Measurements from ENCODE around the gene LRRC27. TPM values are rescaled to one million over a fixed set of nuclear protein-coding genes. Genes with fewer than 3 reads are reported as not detected.

The LRRC27 gene
- total RNA-seq, 4 donors from 2014 or later, result 1.5 to 5.3 (median 2.4) TPM

DNA sequence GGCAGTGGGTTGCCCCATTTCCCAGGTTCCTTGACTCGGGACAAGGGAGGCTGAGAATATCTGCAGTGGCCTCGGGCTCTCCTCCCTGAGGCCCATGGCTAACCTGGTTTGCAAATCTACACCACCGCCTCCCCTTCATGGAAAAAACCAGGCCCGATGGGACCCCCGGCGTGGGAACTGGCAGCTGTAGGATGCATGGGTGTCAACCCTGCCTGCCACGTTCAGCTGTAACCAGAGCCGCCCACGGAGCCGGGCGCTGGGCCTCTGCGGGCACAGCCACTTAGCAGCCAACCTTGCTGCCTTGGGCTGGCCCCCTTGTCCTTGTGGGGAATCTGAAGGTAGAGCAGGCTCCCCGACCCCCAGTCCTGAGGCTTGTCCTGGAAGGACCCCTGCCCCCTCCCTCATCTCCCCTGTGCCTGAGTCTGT, 66.6 kb downstream of the LRRC27 start:
- peaks cover 0 to 8% (median 0%) of the 10 kb centered on the region in 3 donors for H3K36me3 ChIP-seq
- no peaks in the 10 kb centered on the region for H3K9me3 ChIP-seq
- no peaks in the 10 kb centered on the region for H3K27me3 ChIP-seq
- H3K4me1 ChIP-seq, result peaks cover 54 to 77% (median 61%) of the 10 kb centered on the region in 3 donors
- peak overlapping the region; percentile 68 to 88 (median 79) for H3K4me3 ChIP-seq
- 70% methylated on average over 4 of the region's 13 CpGs; no CpG with 5 or more reads in 1 of the 2 donors for WGBS, 2 donors
- peak overlapping the region; percentile 87 to 98 (median 97) for H3K27ac ChIP-seq
- intact Hi-C loops (cut with DNase I), result loop anchor here (10.0 kb wide), 1 partner anchor 236 kb away; no protein-coding TSS in a partner anchor
- TF ChIP-seq, protein P1, sequence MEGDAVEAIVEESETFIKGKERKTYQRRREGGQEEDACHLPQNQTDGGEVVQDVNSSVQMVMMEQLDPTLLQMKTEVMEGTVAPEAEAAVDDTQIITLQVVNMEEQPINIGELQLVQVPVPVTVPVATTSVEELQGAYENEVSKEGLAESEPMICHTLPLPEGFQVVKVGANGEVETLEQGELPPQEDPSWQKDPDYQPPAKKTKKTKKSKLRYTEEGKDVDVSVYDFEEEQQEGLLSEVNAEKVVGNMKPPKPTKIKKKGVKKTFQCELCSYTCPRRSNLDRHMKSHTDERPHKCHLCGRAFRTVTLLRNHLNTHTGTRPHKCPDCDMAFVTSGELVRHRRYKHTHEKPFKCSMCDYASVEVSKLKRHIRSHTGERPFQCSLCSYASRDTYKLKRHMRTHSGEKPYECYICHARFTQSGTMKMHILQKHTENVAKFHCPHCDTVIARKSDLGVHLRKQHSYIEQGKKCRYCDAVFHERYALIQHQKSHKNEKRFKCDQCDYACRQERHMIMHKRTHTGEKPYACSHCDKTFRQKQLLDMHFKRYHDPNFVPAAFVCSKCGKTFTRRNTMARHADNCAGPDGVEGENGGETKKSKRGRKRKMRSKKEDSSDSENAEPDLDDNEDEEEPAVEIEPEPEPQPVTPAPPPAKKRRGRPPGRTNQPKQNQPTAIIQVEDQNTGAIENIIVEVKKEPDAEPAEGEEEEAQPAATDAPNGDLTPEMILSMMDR (IDR thresholded peaks at IDR 0.05), result no peak
- no peak for TF ChIP-seq POLR2A (IDR thresholded peaks at IDR 0.05)
- no peak for DNase-seq

DNA sequence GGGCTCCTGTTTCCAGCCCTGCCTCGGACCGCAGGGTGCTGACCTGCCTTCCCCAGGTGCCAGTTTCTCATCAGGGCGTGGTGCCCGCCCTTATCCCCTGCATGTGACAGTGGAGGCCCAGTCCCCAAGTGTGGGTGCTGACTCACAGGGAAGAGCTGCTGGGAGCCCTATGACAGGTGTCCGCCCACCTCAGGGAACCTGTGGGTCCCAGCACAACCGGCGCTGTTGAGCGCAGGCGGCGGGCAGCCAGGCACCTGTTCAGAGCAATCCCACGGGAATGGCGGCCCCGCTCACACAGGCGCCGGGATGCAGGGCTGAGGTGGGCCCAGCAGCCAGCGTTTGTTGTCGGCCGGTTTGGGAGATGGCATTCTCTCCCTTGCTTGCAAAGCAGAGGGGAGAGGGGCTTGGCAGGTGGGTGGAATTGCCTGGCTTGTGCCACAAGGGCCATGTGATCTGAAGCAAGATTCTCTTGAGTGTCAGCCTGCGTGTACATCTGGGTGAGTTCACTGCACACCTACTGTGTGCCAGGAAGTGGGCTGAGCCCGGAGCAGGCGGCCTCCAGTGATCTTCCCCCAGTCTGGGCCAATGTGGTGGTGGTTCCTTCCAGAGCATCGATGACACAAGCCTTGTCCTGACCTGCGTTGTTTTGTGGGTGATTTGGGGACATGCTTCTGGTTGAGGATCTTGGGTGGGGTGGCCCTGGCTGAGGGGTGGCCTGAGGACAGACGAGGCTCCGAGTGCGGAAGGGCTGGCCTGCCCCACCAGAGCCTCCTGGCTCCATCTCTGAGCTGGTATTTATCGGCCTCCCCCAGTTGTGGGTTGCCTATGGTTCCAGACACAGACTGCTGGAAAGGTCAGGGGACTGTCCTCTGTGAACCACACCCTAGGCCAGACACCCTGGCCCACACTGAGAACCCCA, 67.4 kb downstream of the LRRC27 start:
- no peaks in the 10 kb centered on the region for H3K9me3 ChIP-seq
- peaks cover 60 to 85% (median 61%) of the 10 kb centered on the region in 3 donors for H3K4me1 ChIP-seq
- H3K36me3 ChIP-seq, result peaks cover 0 to 12% (median 0%) of the 10 kb centered on the region in 3 donors
- TF ChIP-seq, protein P1 (IDR thresholded peaks at IDR 0.05), result no peak
- TF ChIP-seq POLR2A (IDR thresholded peaks at IDR 0.05), result no peak
- peak overlapping the region in 2 of 4 donors; percentile 68 to 87 for H3K4me3 ChIP-seq
- WGBS, 2 donors, result 69% methylated on average over 2 of the region's 27 CpGs; no CpG with 5 or more reads in 1 of the 2 donors
- no peak for DNase-seq
- intact Hi-C loops (cut with DNase I), result loop anchor here (10.0 kb wide), 1 partner anchor 235 kb away; no protein-coding TSS in a partner anchor
- no peaks in the 10 kb centered on the region for H3K27me3 ChIP-seq
- H3K27ac ChIP-seq, result peak overlapping the region; percentile 87 to 98 (median 97)

DNA sequence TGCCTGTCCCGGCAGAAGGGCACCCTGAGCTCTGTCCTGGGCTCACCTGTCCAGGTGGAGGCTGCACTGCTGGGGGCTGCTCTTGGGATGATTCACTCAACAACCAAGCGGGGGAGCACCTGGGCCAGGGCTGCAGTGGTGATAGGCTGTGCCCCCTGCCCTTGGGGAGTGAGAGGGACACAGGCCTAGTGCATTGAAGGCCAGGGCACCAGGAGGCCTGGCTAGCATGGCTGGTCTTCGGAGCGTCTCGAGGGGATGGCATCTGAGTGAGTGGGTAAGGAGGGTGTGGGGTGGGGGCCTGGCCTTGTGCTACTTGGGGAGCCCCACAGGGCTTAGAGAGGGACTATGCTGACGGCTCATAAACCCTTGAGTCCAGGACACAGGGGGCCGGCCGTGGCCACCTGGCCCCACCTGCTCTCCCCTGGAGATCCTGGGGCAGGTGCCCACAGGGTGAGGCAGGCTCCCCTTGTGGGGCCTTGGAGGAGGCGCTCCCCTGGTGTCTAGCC, 68.1 kb downstream of the LRRC27 start:
- H3K4me1 ChIP-seq, result peaks cover 59 to 89% (median 63%) of the 10 kb centered on the region in 3 donors
- TF ChIP-seq, protein P1 (IDR thresholded peaks at IDR 0.05), result no peak
- no peak for TF ChIP-seq POLR2A (IDR thresholded peaks at IDR 0.05)
- H3K36me3 ChIP-seq, result peaks cover 5 to 19% (median 7%) of the 10 kb centered on the region in 3 donors
- WGBS, 2 donors, result no CpG with 5 or more reads among the region's 9 CpGs
- no peaks in the 10 kb centered on the region for H3K27me3 ChIP-seq
- H3K9me3 ChIP-seq, result no peaks in the 10 kb centered on the region
- peak overlapping the region in 1 of 4 donors; percentile 68 for H3K4me3 ChIP-seq
- DNase-seq, result no peak
- H3K27ac ChIP-seq, result peak overlapping the region; percentile 84 to 98 (median 92)
- intact Hi-C loops (cut with DNase I), result no loop called here

DNA sequence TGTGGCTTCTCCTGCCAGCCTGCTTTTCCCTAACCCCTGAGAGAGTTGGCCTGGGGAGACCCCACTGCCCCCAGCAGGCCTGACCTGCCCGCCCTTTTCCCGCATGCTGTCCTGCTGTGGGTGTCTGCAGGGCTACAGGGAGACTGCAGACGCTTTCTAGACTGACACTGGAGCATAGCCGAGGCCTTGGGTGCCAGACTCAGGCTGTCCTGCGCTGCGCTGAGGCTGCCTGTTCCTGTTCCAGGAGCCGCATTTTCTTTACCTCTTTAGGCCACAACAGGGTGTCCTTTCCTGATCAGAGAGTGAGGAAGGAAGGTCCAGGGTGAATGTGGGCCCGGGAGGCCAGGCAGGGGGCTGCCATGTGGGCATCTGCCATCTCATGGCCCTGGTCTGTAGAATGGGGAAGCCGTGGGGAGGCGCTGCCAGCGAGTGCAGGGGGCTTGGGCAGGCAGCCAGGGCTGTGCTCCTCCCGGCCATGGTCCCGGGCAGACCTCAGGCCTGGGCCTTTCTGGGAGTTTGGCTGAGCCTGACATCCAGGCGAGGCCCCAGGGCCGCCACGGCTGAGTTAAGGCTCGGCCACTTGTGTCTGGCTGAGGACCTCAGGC, 68.7 kb downstream of the LRRC27 start:
- Histone ChIP-seq H3K36me3 (peaks cover 11 to 25% (median 12%) of the 10 kb centered on the region in 3 donors), H3K27ac (peak overlapping the region; percentile 84 to 98 (median 92)), H3K4me3 (no peak overlapping the region), H3K4me1 (peaks cover 54 to 85% (median 63%) of the 10 kb centered on the region in 3 donors), H3K27me3 (no peaks in the 10 kb centered on the region), H3K9me3 (no peaks in the 10 kb centered on the region)
- no peak for TF ChIP-seq POLR2A (IDR thresholded peaks at IDR 0.05)
- TF ChIP-seq, protein P1 (IDR thresholded peaks at IDR 0.05), result no peak
- intact Hi-C loops (cut with DNase I), result no loop called here
- 85 to 100% methylated on average over 3 to 5 of the region's 17 CpGs for WGBS, 2 donors
- DNase-seq, result no peak

Measured in esophagus squamous epithelium (tissue), 5 donors.